ENCODE data around the gene INPP5A.

- TF ChIP-seq FOS (IDR thresholded peaks at IDR 0.05; ENCODE audit: borderline replicate concordance, extremely low read depth, insufficient read length) (no peak), CTCF (IDR thresholded peaks at IDR 0.05 in 2 of 3, conservative IDR thresholded peaks at IDR 0.05 in 1 of 3; ENCODE audit: control insufficient read depth in 2 of 3, extremely low read depth in 1 of 3, insufficient read depth in 1 of 3, low read depth in 3 of 3, low read length in 3 of 3) (no peak), MYC (IDR thresholded peaks at IDR 0.05; ENCODE audit: insufficient read depth, insufficient read length, insufficient replicate concordance, low read length, severe bottlenecking) (no peak), PAX5 (IDR thresholded peaks at IDR 0.05; ENCODE audit: borderline replicate concordance, low read depth, low read length) (no peak), RAD51 (IDR thresholded peaks at IDR 0.05) (no peak), CREB1 (IDR thresholded peaks at IDR 0.05; ENCODE audit: low read depth) (no peak), POLR2AphosphoS5 (IDR thresholded peaks at IDR 0.05; ENCODE audit: low read length) (no peak), RCOR1 (conservative IDR thresholded peaks at IDR 0.05; ENCODE audit: low read depth, low read length) (no peak), POU2F2 (IDR thresholded peaks at IDR 0.05; ENCODE audit: borderline replicate concordance, low read depth, low read length) (no peak), SPI1 (IDR thresholded peaks at IDR 0.05; ENCODE audit: borderline replicate concordance, insufficient read depth, low read depth, low read length) (no peak), NR2C2 (IDR thresholded peaks at IDR 0.05; ENCODE audit: borderline replicate concordance, control insufficient read depth, insufficient read length, low read depth) (no peak), HCFC1 (IDR thresholded peaks at IDR 0.05; ENCODE audit: low read length) (no peak)
Observed at GRCh38 chr10:132649651-132650360, 112.2 kb downstream of the INPP5A start.

All from GM12878 (cell line).